K562 (cell line): Measurements from ENCODE around the gene ZNF785. TPM values are rescaled to one million over a fixed set of nuclear protein-coding genes. Genes with fewer than 3 reads are reported as not detected.

Experiments used
- ARHGAP35 ChIP-seq: fragments of 450-650 bp; IDR thresholded peaks from 2 replicates; pipeline ENCODE4 v1.6.1; 2018; ENCODE audit not compliant: partially characterized antibody
- DIDO1 ChIP-seq: fragments of 450-650 bp; IDR thresholded peaks from 2 replicates; pipeline ENCODE4 v1.6.1; 2016; ENCODE audit warnings: low read depth, missing biosample characterization, missing genetic modification characterization
- GATAD2A ChIP-seq: fragments of 450-650 bp; IDR thresholded peaks from 2 replicates; pipeline ENCODE4 v1.6.1; 2017
- KAT2B ChIP-seq: IDR thresholded peaks from one replicate; pipeline ENCODE4 v1.6.1; 2012; ENCODE audit warnings: low read depth, mild to moderate bottlenecking, control low read depth, inconsistent platforms, low read length, moderate library complexity
- MAX ChIP-seq: sonication (generic); formaldehyde crosslinking; IDR thresholded peaks from 2 replicates; pipeline ENCODE4 v1.9.0; 2022; ENCODE audit warnings: mild to moderate bottlenecking, missing genetic modification reagents
- MNT ChIP-seq, 2 experiments: fragments of 450-650 bp; conservative IDR thresholded peaks; 2 replicates each; pipeline ENCODE4 v1.6.1; 2017; ENCODE audit warnings: mild to moderate bottlenecking in 2 of 2, moderate library complexity in 2 of 2
- POLR2AphosphoS5 ChIP-seq: IDR thresholded peaks from 2 replicates; pipeline ENCODE4 v1.6.1; 2011; ENCODE audit warnings: mild to moderate bottlenecking, low read depth, low read length, moderate library complexity; ENCODE audit not compliant: control insufficient read depth, insufficient read depth
- RFX5 ChIP-seq: IDR thresholded peaks from 2 replicates; pipeline ENCODE4 v1.6.1; 2011; ENCODE audit warnings: low read depth, mild to moderate bottlenecking, improper control_type of control experiment, low read length
- SRSF3 ChIP-seq: fragments of 200-400 bp; formaldehyde crosslinking; IDR thresholded peaks from 2 replicates; pipeline ENCODE4 v1.6.1; 2016; ENCODE audit warnings: mild to moderate bottlenecking, low read length, moderate library complexity; ENCODE audit not compliant: insufficient read depth
- TBL1XR1 ChIP-seq, 2 experiments: IDR thresholded peaks; 2 replicates each; pipeline ENCODE4 v1.6.1; 2012; ENCODE audit warnings: improper control_type of control experiment in 2 of 2, low read length in 2 of 2, mild to moderate bottlenecking in 1 of 2
- TCF3 ChIP-seq: sonication (generic); formaldehyde crosslinking; IDR thresholded peaks from 2 replicates; pipeline ENCODE4 v1.4.0; 2020; ENCODE audit warnings: mild to moderate bottlenecking, missing genetic modification reagents
- ZBTB7A ChIP-seq: IDR thresholded peaks from 2 replicates; pipeline ENCODE4 v1.6.1; 2011; ENCODE audit warnings: low read depth, mild to moderate bottlenecking, low read length, moderate library complexity, borderline replicate concordance; ENCODE audit not compliant: control insufficient read depth
- ZNF316 ChIP-seq: fragments of 450-650 bp; IDR thresholded peaks from 2 replicates; pipeline ENCODE4 v1.6.1; 2016
- ZNF347 ChIP-seq: fragments of 450-650 bp; formaldehyde crosslinking; IDR thresholded peaks from 2 replicates; pipeline ENCODE4 v1.4.0; 2020; ENCODE audit warnings: low read depth, mild to moderate bottlenecking, moderate library complexity
- ZNF561 ChIP-seq: fragments of 450-650 bp; formaldehyde crosslinking; conservative IDR thresholded peaks from 2 replicates; pipeline ENCODE4 v1.4.0; 2020; ENCODE audit warnings: mild to moderate bottlenecking, moderate library complexity
- ZNF668 ChIP-seq: fragments of 250-450 bp; sonication (Bioruptor Pico); IDR thresholded peaks from 2 replicates; pipeline ENCODE4 v1.8.0; 2022; ENCODE audit warnings: mild to moderate bottlenecking, inconsistent platforms
- polyA plus RNA-seq, 8 experiments: library from polyadenylated mRNA; depleted of rRNA in 4 of 8; stranded (reverse) in 5 of 8; unstranded in 3 of 8; fragments of >200 nt; fragmentation: Nextera tagmentation in 2 of 8; fragmentation: Illumina TruSeq in 1 of 8; extraction: Ambion mirVana in 2 of 8; extraction: Trizol in 1 of 8; gene quantifications; 2 replicates each; pipeline versions ENCODE4 v1.2.1 to v1.2.3, GENCODE V29; 2011 to 2014; ENCODE audit warnings: inconsistent platforms in 1 of 8, missing spikeins in 1 of 8
- total RNA-seq, 7 experiments: library from RNA; depleted of rRNA in 6 of 7; stranded (reverse); fragments of >200 nt in 6 of 7; fragmentation: Illumina TruSeq in 2 of 7; extraction: Trizol in 2 of 7; gene quantifications; 2 replicates each; pipeline versions ENCODE4 v1.2.1 to v1.2.3, GENCODE V29; 2011 to 2021; ENCODE audit warnings: low replicate concordance in 1 of 7
- TF ChIP-seq, protein P1 (sequence below), 2 experiments: fragments of 450-650 bp in 1 of 2; sonication (generic) in 1 of 2; formaldehyde crosslinking; conservative IDR thresholded peaks; 2 replicates each; pipeline versions ENCODE4 v1.4.0 to v1.8.1; 2020 to 2022; ENCODE audit warnings: mild to moderate bottlenecking in 1 of 2, missing genetic modification reagents in 1 of 2
- TF ChIP-seq, protein P2 (sequence below): fragments of 450-650 bp; formaldehyde crosslinking; IDR thresholded peaks from 2 replicates; pipeline ENCODE4 v1.4.0; 2022; ENCODE audit warnings: missing genetic modification characterization

ZNF785 gene
- total and polyA plus RNA-seq, 9 of the 15 experiments (the other 6 are each of a cell fraction or from before 2014, with no cell fraction given), result 0.64 to 11.0 (median 6.4) TPM

- TF ChIP-seq TCF3 (no peak), ZNF316 (no peak), DIDO1 (tag) (peak; percentile 46; the same call in 1 of the 2 replicates), ZNF668 (CRISPR knock-in tag) (no peak), MAX (no peak), ZBTB7A (no peak), GATAD2A (no peak; the same call in 1 of the 2 replicates), MNT (conservative IDR thresholded peaks at IDR 0.05) (no peak), SRSF3 (no peak), ARHGAP35 (no peak), ZNF347 (CRISPR knock-in tag) (no peak), KAT2B (no peak), RFX5 (no peak), POLR2AphosphoS5 (no peak), ZNF561 (CRISPR knock-in tag) (no peak), TBL1XR1 (IDR thresholded peaks at IDR 0.05; ENCODE audit: low read length in 2 of 2) (peak in 1 of 2 experiments; percentile 40; a peak in 1 of 4 replicates)
- TF ChIP-seq, protein P1, sequence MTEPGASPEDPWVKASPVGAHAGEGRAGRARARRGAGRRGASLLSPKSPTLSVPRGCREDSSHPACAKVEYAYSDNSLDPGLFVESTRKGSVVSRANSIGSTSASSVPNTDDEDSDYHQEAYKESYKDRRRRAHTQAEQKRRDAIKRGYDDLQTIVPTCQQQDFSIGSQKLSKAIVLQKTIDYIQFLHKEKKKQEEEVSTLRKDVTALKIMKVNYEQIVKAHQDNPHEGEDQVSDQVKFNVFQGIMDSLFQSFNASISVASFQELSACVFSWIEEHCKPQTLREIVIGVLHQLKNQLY (CRISPR knock-in tag; conservative IDR thresholded peaks at IDR 0.05), result no peak
- TF ChIP-seq, protein P2, sequence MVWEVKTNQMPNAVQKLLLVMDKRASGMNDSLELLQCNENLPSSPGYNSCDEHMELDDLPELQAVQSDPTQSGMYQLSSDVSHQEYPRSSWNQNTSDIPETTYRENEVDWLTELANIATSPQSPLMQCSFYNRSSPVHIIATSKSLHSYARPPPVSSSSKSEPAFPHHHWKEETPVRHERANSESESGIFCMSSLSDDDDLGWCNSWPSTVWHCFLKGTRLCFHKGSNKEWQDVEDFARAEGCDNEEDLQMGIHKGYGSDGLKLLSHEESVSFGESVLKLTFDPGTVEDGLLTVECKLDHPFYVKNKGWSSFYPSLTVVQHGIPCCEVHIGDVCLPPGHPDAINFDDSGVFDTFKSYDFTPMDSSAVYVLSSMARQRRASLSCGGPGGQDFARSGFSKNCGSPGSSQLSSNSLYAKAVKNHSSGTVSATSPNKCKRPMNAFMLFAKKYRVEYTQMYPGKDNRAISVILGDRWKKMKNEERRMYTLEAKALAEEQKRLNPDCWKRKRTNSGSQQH (CRISPR knock-in tag), result no peak
These were observed 43.4 kb upstream of the ZNF785 start (continued) for GRCh38 chr16:30628628-30629540.
